WTC11 (cell line): ENCODE measurements around the gene KRT14.

Experiments
- FOXK1 ChIP-seq: sonication (generic); formaldehyde crosslinking; IDR thresholded peaks from 2 replicates; pipeline ENCODE4 v1.8.0; 2022; ENCODE audit warnings: mild to moderate bottlenecking, moderate library complexity, missing genetic modification reagents
- TP53 ChIP-seq: sonication (generic); formaldehyde crosslinking; IDR thresholded peaks from 2 replicates; pipeline ENCODE4 v1.8.1; 2023; ENCODE audit warnings: mild to moderate bottlenecking, missing genetic modification reagents
- ZBTB21 ChIP-seq: sonication (generic); formaldehyde crosslinking; IDR thresholded peaks from 2 replicates; pipeline ENCODE4 v1.8.1; 2023; ENCODE audit warnings: mild to moderate bottlenecking, missing genetic modification reagents, borderline replicate concordance
- ZBTB43 ChIP-seq: sonication (generic); formaldehyde crosslinking; IDR thresholded peaks from 2 replicates; pipeline ENCODE4 v1.8.1; 2023; ENCODE audit warnings: mild to moderate bottlenecking, missing genetic modification reagents
- TF ChIP-seq, protein P1 (sequence below): fragments of 200-600 bp; IDR thresholded peaks from 2 replicates; pipeline ENCODE4 v1.8.0; 2022; ENCODE audit warnings: antibody characterized with exemption
- TF ChIP-seq, protein P2 (sequence below): sonication (generic); formaldehyde crosslinking; IDR thresholded peaks from 2 replicates; pipeline ENCODE4 v1.8.1; 2022; ENCODE audit warnings: missing genetic modification reagents, borderline replicate concordance

- TF ChIP-seq, protein P1, sequence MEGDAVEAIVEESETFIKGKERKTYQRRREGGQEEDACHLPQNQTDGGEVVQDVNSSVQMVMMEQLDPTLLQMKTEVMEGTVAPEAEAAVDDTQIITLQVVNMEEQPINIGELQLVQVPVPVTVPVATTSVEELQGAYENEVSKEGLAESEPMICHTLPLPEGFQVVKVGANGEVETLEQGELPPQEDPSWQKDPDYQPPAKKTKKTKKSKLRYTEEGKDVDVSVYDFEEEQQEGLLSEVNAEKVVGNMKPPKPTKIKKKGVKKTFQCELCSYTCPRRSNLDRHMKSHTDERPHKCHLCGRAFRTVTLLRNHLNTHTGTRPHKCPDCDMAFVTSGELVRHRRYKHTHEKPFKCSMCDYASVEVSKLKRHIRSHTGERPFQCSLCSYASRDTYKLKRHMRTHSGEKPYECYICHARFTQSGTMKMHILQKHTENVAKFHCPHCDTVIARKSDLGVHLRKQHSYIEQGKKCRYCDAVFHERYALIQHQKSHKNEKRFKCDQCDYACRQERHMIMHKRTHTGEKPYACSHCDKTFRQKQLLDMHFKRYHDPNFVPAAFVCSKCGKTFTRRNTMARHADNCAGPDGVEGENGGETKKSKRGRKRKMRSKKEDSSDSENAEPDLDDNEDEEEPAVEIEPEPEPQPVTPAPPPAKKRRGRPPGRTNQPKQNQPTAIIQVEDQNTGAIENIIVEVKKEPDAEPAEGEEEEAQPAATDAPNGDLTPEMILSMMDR = no peak
- TF ChIP-seq, protein P2, sequence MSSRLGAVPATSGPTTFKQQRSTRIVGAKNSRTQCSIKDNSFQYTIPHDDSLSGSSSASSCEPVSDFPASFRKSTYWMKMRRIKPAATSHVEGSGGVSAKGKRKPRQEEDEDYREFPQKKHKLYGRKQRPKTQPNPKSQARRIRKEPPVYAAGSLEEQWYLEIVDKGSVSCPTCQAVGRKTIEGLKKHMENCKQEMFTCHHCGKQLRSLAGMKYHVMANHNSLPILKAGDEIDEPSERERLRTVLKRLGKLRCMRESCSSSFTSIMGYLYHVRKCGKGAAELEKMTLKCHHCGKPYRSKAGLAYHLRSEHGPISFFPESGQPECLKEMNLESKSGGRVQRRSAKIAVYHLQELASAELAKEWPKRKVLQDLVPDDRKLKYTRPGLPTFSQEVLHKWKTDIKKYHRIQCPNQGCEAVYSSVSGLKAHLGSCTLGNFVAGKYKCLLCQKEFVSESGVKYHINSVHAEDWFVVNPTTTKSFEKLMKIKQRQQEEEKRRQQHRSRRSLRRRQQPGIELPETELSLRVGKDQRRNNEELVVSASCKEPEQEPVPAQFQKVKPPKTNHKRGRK (CRISPR knock-in tag) = no peak
- no peak for TF ChIP-seq ZBTB43
- TF ChIP-seq ZBTB21 (CRISPR knock-in tag) = no peak
- TF ChIP-seq FOXK1 = no peak
- TF ChIP-seq TP53 = no peak
Measured at GRCh38 chr17:41618341-41619035, 31.8 kb upstream of the KRT14 start.
